Nephron progenitor cell (in vitro differentiated cells): ENCODE data around the gene RAMP1.

Experiments used
- DNase-seq: peaks from one replicate; pipeline ENCODE4 v3.0.0; 2021
- H3K27ac Mint-ChIP-seq: 2 replicates; pipeline ENCODE4 v1.8.0; 2021; ENCODE audit warnings: mild to moderate bottlenecking, moderate library complexity, mixed read lengths
- H3K27me3 Mint-ChIP-seq: 2 replicates; pipeline ENCODE4 v1.8.0; 2021; ENCODE audit warnings: mild to moderate bottlenecking, low read depth, mixed read lengths; ENCODE audit not compliant: poor library complexity
- H3K36me3 Mint-ChIP-seq: 2 replicates; pipeline ENCODE4 v1.8.0; 2021; ENCODE audit warnings: low read depth, mixed read lengths
- H3K4me1 Mint-ChIP-seq: 2 replicates; pipeline ENCODE4 v1.8.0; 2021; ENCODE audit warnings: mixed read lengths
- H3K4me3 Mint-ChIP-seq: 2 replicates; pipeline ENCODE4 v1.8.0; 2021; ENCODE audit warnings: mild to moderate bottlenecking, moderate library complexity, mixed read lengths
- H3K9me3 Mint-ChIP-seq: 2 replicates; pipeline ENCODE4 v1.8.0; 2021; ENCODE audit warnings: mild to moderate bottlenecking, moderate library complexity, mixed read lengths
- CTCF ChIP-seq: fragments of 200-600 bp; sonication (generic); IDR thresholded peaks from 2 replicates; pipeline ENCODE4 v1.5.0; 2021; ENCODE audit warnings: antibody characterized with exemption

Gene RAMP1

GRCh38 chr2:237923481-237924163 lies 64.2 kb downstream of the RAMP1 start:
- Mint-ChIP-seq H3K9me3 (peaks cover 4% of the 10 kb centered on the region), H3K27ac (no peak overlapping the region), H3K4me3 (no peak overlapping the region), H3K36me3 (no peaks in the 10 kb centered on the region), H3K4me1 (no peaks in the 10 kb centered on the region), H3K27me3 (peaks cover 12% of the 10 kb centered on the region)
- peak; percentile 91 for DNase-seq
- peak; percentile 99 for TF ChIP-seq CTCF

DNA sequence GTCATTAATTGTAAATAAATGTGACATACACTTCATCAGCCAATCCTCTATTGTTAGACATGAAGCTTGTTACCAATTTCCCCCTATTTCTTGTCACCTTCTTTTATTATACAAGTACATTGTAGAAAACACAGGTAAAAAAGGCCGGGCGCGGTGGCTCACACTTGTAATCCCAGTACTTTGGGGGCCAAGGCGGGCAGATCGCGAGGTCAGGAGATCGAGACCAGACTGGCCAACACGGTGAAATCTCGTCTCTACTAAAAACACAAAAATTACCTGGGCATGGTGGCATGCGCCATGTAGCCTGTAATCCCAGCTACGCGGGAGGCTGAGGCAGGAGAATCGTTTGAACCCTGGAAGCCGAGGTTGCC lies 64.7 kb downstream of the RAMP1 start:
- peaks cover 12% of the 10 kb centered on the region for H3K27me3 Mint-ChIP-seq
- no peak overlapping the region for H3K4me3 Mint-ChIP-seq

GRCh38 chr2:237927135-237927534 lies 67.7 kb downstream of the RAMP1 start:
- H3K27me3 Mint-ChIP-seq: peaks cover 15% of the 10 kb centered on the region
- no peak overlapping the region for H3K27ac Mint-ChIP-seq
- peak; percentile 49 for DNase-seq
- H3K9me3 Mint-ChIP-seq: peaks cover 14% of the 10 kb centered on the region
- TF ChIP-seq CTCF: no peak
- no peak overlapping the region for H3K4me3 Mint-ChIP-seq
- no peaks in the 10 kb centered on the region for H3K4me1 Mint-ChIP-seq
- no peaks in the 10 kb centered on the region for H3K36me3 Mint-ChIP-seq

More for the DNA sequence above, 64.7 kb downstream of the RAMP1 start:
- TF ChIP-seq CTCF: no peak
- Mint-ChIP-seq H3K9me3 (peaks cover 4% of the 10 kb centered on the region), H3K36me3 (no peaks in the 10 kb centered on the region), H3K4me1 (no peaks in the 10 kb centered on the region), H3K27ac (no peak overlapping the region)
- DNase-seq: no peak

- H3K27ac Mint-ChIP-seq: no peak overlapping the region
- H3K9me3 Mint-ChIP-seq: peaks cover 14% of the 10 kb centered on the region
- no peak for TF ChIP-seq CTCF
- no peaks in the 10 kb centered on the region for H3K36me3 Mint-ChIP-seq
- peaks cover 15% of the 10 kb centered on the region for H3K27me3 Mint-ChIP-seq
- no peak for DNase-seq
- no peak overlapping the region for H3K4me3 Mint-ChIP-seq
- H3K4me1 Mint-ChIP-seq: no peaks in the 10 kb centered on the region
Measured at GRCh38 chr2:237927986-237928385, 68.6 kb downstream of the RAMP1 start.

DNA sequence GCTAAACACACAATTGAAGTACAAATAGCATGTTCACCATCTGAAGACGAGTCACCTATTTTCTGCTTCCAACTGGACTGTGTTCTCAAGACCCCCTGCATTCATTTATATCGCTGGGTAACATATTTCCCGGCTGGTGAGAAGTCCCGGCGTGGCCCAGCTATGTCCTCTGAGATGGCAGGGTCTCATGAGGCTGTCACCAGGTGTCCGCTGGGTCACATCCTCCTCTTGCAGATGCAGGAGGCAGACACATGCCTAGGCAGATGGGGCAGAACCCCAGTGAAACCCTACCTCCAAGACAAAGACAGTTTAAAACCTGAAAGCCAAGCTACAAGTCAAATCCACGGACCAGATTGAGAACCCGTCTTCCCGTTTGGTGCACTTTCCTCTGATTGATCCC lies 70.6 kb downstream of the RAMP1 start:
- Mint-ChIP-seq H3K4me1 (no peaks in the 10 kb centered on the region), H3K27ac (no peak overlapping the region), H3K27me3 (peaks cover 8% of the 10 kb centered on the region), H3K36me3 (no peaks in the 10 kb centered on the region), H3K4me3 (no peak overlapping the region), H3K9me3 (peaks cover 14% of the 10 kb centered on the region)
- DNase-seq: no peak
- no peak for TF ChIP-seq CTCF

DNA sequence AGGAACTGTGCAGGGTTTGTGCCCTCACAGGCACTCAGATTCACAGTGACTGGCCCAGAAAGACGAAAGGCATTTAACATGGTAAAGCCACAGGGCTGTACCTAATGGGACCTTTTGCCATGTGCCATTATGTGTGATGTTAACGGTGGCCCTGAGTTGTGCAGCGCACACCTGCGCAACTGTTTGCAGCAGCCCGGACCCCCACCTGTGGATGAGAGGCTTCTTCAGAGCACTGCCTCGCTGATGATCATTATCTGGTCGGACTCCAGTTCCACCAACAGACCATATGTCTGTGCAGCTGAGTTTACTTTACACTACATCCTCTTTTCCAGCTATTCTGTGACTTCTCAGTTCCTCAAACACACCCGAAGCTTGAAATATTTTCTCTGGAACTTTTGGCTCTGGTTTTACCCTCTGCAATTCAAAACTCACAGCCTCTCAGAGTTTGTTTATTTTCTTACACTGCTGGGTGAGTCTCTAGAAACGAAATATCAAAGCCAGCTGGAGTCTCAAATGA lies 71.8 kb downstream of the RAMP1 start:
- Mint-ChIP-seq H3K27me3 (peaks cover 12% of the 10 kb centered on the region), H3K9me3 (peaks cover 14% of the 10 kb centered on the region), H3K4me1 (no peaks in the 10 kb centered on the region), H3K27ac (no peak overlapping the region), H3K36me3 (no peaks in the 10 kb centered on the region), H3K4me3 (no peak overlapping the region)
- no peak for TF ChIP-seq CTCF
- DNase-seq: no peak
